Fibroblast of skin of left quadriceps (primary cell): Measurements from ENCODE around the gene CDC42EP3.
A peak's percentile ranks its signal among the peaks of the same experiment; 100 is the strongest.

ENCODE experiments used
- DNase-seq, 2 experiments: peaks; one replicate each; pipeline ENCODE4 v3.0.0-alpha.2; 2013; ENCODE audit warnings: low read depth in 2 of 2

Gene CDC42EP3

GRCh38 chr2:37683921-37684780 lies 12.7 kb upstream of the CDC42EP3 start:
- no peak for DNase-seq

- no peak for DNase-seq
Measured at GRCh38 chr2:37683241-37683640, 11.8 kb upstream of the CDC42EP3 start.

- DNase-seq: no peak
Measured at GRCh38 chr2:37682473-37682872, 11.0 kb upstream of the CDC42EP3 start.

GRCh38 chr2:37681587-37681986 lies 10.1 kb upstream of the CDC42EP3 start:
- DNase-seq: no peak

- no peak for DNase-seq
Measured at GRCh38 chr2:37679072-37679695, 7.7 kb upstream of the CDC42EP3 start.

GRCh38 chr2:37676274-37676673 lies 4.8 kb upstream of the CDC42EP3 start:
- DNase-seq: no peak

GRCh38 chr2:37674946-37675345 lies 3.5 kb upstream of the CDC42EP3 start:
- no peak for DNase-seq

GRCh38 chr2:37672870-37673184 lies 1.4 kb upstream of the CDC42EP3 start:
- DNase-seq: no peak

GRCh38 chr2:37672104-37672869 lies 845 bp upstream of the CDC42EP3 start:
- DNase-seq: peak; percentile 88

- no peak for DNase-seq
Measured at GRCh38 chr2:37671816-37672103, 318 bp upstream of the CDC42EP3 start.

- no peak for DNase-seq
Measured at GRCh38 chr2:37670378-37671008, 949 bp downstream of the CDC42EP3 start.

- no peak for DNase-seq
Measured at GRCh38 chr2:37669446-37669845, 2.0 kb downstream of the CDC42EP3 start.

GRCh38 chr2:37667704-37668103 lies 3.7 kb downstream of the CDC42EP3 start:
- no peak for DNase-seq

GRCh38 chr2:37666772-37667171 lies 4.7 kb downstream of the CDC42EP3 start:
- DNase-seq: no peak

- no peak for DNase-seq
Measured at GRCh38 chr2:37665604-37666362, 5.7 kb downstream of the CDC42EP3 start.

GRCh38 chr2:37665043-37665442 lies 6.4 kb downstream of the CDC42EP3 start:
- no peak for DNase-seq

GRCh38 chr2:37664231-37664643 lies 7.2 kb downstream of the CDC42EP3 start:
- DNase-seq: no peak

GRCh38 chr2:37663390-37663789 lies 8.1 kb downstream of the CDC42EP3 start:
- DNase-seq: no peak

GRCh38 chr2:37659723-37660122 lies 11.7 kb downstream of the CDC42EP3 start:
- DNase-seq: no peak

- DNase-seq: no peak
Measured at GRCh38 chr2:37658682-37659081, 12.8 kb downstream of the CDC42EP3 start.

- no peak for DNase-seq
Measured at GRCh38 chr2:37657471-37657870, 14.0 kb downstream of the CDC42EP3 start.
